Measurements from ENCODE around the gene HORMAD2. TPM values are rescaled to one million over a fixed set of nuclear protein-coding genes. Genes with fewer than 3 reads are reported as not detected.
A peak's percentile ranks its signal among the peaks of the same experiment; 100 is the strongest.

HORMAD2 gene
- total RNA-seq, 1 experiment from 2014 or later = not detected

GRCh38 chr22:30183271-30183670, 103.0 kb downstream of the HORMAD2 start:
- intact Hi-C loops (cut with micrococcal nuclease) = no loop called here
- H3K9me2 ChIP-seq (replicated peaks; ENCODE audit: low read length) = no peaks in the 10 kb centered on the region
- ATAC-seq (no peak), DNase-seq (no peak)
- TF ChIP-seq EZH2phosphoT487 (IDR thresholded peaks at IDR 0.05; ENCODE audit: borderline replicate concordance, low read length) (no peak), EZH2 (IDR thresholded peaks at IDR 0.05; ENCODE audit: low read length, unreplicated experiment) (no peak), CTCF (conservative IDR thresholded peaks at IDR 0.05; ENCODE audit: low read depth, low read length) (no peak)
- no peak overlapping the region for H3K4me2 ChIP-seq (ENCODE audit: low read length)
- no peak overlapping the region for H3K4me3 ChIP-seq (ENCODE audit: low read length)
- no peaks in the 10 kb centered on the region for H3K9me3 ChIP-seq (ENCODE audit: low read length)
- H3K27me3 ChIP-seq (ENCODE audit: low read length) = no peaks in the 10 kb centered on the region
- H3K4me1 ChIP-seq (ENCODE audit: insufficient read depth, low read length) = peaks cover 24% of the 10 kb centered on the region
- no TSS peak for BruUV-seq (replicated peaks)
- no peak overlapping the region for H3K27ac ChIP-seq (ENCODE audit: low read length)
- H2AFZ ChIP-seq (ENCODE audit: low read length) = no peak overlapping the region
- H3K9ac ChIP-seq (ENCODE audit: low read length) = no peak overlapping the region
- H4K20me1 ChIP-seq (ENCODE audit: low read length) = no peaks in the 10 kb centered on the region
- H3K36me3 ChIP-seq (ENCODE audit: low read depth, low read length) = no peaks in the 10 kb centered on the region
- H3K79me2 ChIP-seq (ENCODE audit: low read length) = no peaks in the 10 kb centered on the region
- peaks cover 7% of the 10 kb centered on the region for H3F3A ChIP-seq (ENCODE audit: low read length, unreplicated experiment)
- POLR2A ChIA-PET (ENCODE audit: unreplicated experiment) = no interaction called here
- CTCF ChIA-PET = no interaction called here

DNA sequence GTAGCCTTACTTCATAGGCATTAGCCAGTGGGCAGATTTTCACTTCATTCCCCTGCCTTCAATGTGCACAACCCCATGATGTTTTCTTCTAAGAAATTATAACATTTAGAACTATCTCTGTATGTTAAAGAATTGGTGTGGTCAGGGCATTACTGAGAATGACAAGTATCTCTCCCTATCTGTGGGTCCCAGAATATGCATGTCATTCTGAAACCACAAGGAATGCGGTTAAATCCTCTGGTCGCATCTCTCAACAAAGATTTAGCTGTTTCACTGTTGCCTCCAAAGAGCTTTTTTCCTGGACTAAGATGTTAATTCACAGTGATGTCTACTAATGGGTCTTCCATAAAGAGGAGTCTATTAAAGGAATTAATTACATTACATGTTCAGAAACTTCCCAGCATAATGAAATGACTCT, 103.6 kb downstream of the HORMAD2 start:
- Histone ChIP-seq H3K9me3 (ENCODE audit: low read length) (no peaks in the 10 kb centered on the region), H3K4me3 (ENCODE audit: low read length) (no peak overlapping the region), H3K27me3 (ENCODE audit: low read length) (no peaks in the 10 kb centered on the region), H3F3A (ENCODE audit: low read length, unreplicated experiment) (peaks cover 7% of the 10 kb centered on the region), H3K9me2 (replicated peaks; ENCODE audit: low read length) (no peaks in the 10 kb centered on the region), H3K9ac (ENCODE audit: low read length) (no peak overlapping the region), H3K4me2 (ENCODE audit: low read length) (no peak overlapping the region), H2AFZ (ENCODE audit: low read length) (no peak overlapping the region), H3K79me2 (ENCODE audit: low read length) (no peaks in the 10 kb centered on the region), H4K20me1 (ENCODE audit: low read length) (no peaks in the 10 kb centered on the region), H3K4me1 (ENCODE audit: insufficient read depth, low read length) (peaks cover 24% of the 10 kb centered on the region), H3K36me3 (ENCODE audit: low read depth, low read length) (no peaks in the 10 kb centered on the region), H3K27ac (ENCODE audit: low read length) (no peak overlapping the region)
- TF ChIP-seq CTCF (conservative IDR thresholded peaks at IDR 0.05; ENCODE audit: low read depth, low read length) = no peak
- no peak for TF ChIP-seq EZH2phosphoT487 (IDR thresholded peaks at IDR 0.05; ENCODE audit: borderline replicate concordance, low read length)
- TF ChIP-seq EZH2 (IDR thresholded peaks at IDR 0.05; ENCODE audit: low read length, unreplicated experiment) = no peak
- POLR2A ChIA-PET (ENCODE audit: unreplicated experiment) = interaction anchor here (0.6 kb wide), 1 partner anchor 29 kb away, joined by 10 read pairs; no protein-coding TSS in a partner anchor
- DNase-seq (no peak), ATAC-seq (no peak)
- no TSS peak for BruUV-seq (replicated peaks)
- CTCF ChIA-PET = no interaction called here
- intact Hi-C loops (cut with micrococcal nuclease) = no loop called here

DNA sequence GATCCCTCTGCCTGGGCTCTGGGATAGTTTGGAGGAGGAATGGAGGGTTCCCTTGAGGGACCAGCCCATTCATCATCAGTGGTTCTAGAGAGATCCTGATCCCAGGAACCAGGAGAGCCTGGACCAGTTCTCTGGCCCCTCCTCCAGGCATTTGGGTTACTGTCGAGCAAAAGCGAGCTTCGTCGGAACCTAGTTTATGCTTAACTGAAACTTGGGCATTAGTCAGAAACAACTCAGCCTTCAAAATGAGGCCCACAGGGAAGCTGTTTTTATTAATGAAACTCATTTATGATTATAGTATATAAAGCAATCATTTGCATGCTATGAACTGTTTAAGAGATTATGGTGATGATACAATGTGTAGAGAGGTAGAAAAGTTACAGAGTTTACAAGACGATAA, 104.9 kb downstream of the HORMAD2 start:
- ATAC-seq = peak; percentile 54
- Histone ChIP-seq H3K27me3 (ENCODE audit: low read length) (no peaks in the 10 kb centered on the region), H3K9me3 (ENCODE audit: low read length) (no peaks in the 10 kb centered on the region), H3K4me1 (ENCODE audit: insufficient read depth, low read length) (peaks cover 24% of the 10 kb centered on the region), H3K27ac (ENCODE audit: low read length) (peak overlapping the region; percentile 87), H3K9ac (ENCODE audit: low read length) (peak overlapping the region; percentile 61), H3K9me2 (replicated peaks; ENCODE audit: low read length) (no peaks in the 10 kb centered on the region), H4K20me1 (ENCODE audit: low read length) (no peaks in the 10 kb centered on the region), H3K4me3 (ENCODE audit: low read length) (no peak overlapping the region), H2AFZ (ENCODE audit: low read length) (peak overlapping the region; percentile 58), H3K36me3 (ENCODE audit: low read depth, low read length) (no peaks in the 10 kb centered on the region), H3K79me2 (ENCODE audit: low read length) (no peaks in the 10 kb centered on the region), H3K4me2 (ENCODE audit: low read length) (peak overlapping the region; percentile 32), H3F3A (ENCODE audit: low read length, unreplicated experiment) (peaks cover 7% of the 10 kb centered on the region)
- BruUV-seq (replicated peaks) = no TSS peak
- intact Hi-C loops (cut with micrococcal nuclease) = no loop called here
- TF ChIP-seq EZH2phosphoT487 (IDR thresholded peaks at IDR 0.05; ENCODE audit: borderline replicate concordance, low read length) = no peak
- no peak for TF ChIP-seq CTCF (conservative IDR thresholded peaks at IDR 0.05; ENCODE audit: low read depth, low read length)
- TF ChIP-seq EZH2 (IDR thresholded peaks at IDR 0.05; ENCODE audit: low read length, unreplicated experiment) = no peak
- POLR2A ChIA-PET (ENCODE audit: unreplicated experiment) = interaction anchor here (0.6 to 0.8 kb wide), 3 partner anchors 11 to 412 kb away, joined by 3 to 4 read pairs (median 3); no protein-coding TSS in a partner anchor
- CTCF ChIA-PET = interaction anchor here (0.6 to 0.9 kb wide), 3 partner anchors 27 to 1069 kb away, joined by 3 to 4 read pairs (median 3); no protein-coding TSS in a partner anchor
- peak; percentile 33 for DNase-seq

All from PC-3 (cell line).